ENCODE measurements around the gene INKA2.

Gene INKA2

GRCh38 chr1:111733183-111733991 lies 5.8 kb downstream of the INKA2 start:
- no peak for DNase-seq (ENCODE audit: low read depth, low spot score)

- DNase-seq (ENCODE audit: low read depth, low spot score), result no peak
Observed at GRCh38 chr1:111732718-111733117, 6.5 kb downstream of the INKA2 start.

DNA sequence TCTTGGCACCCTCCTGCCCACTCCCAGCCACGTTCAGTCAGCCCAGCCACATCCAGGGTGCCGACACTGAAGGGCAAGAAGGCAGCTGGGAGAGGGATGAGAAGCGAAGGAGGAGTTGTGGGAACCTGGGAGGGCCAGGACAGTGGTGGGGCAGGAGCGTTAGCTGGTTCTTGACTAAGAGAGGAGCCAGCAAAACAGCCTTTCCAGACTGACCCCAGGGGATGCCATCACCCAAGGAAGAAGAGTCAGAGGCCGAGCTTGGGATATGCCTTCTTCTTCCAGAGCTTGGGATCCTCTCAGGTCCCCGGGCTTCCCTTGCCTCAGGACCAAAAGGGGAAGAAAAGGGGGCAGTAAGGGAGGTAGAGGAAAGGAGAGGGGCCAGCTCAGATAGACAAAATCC lies 7.2 kb downstream of the INKA2 start:
- no peak for DNase-seq (ENCODE audit: low read depth, low spot score)

GRCh38 chr1:111730706-111731105 lies 8.5 kb downstream of the INKA2 start:
- no peak for DNase-seq (ENCODE audit: low read depth, low spot score)

- no peak for DNase-seq (ENCODE audit: low read depth, low spot score)
Observed at GRCh38 chr1:111729946-111730681, 9.1 kb downstream of the INKA2 start.

- DNase-seq (ENCODE audit: low read depth, low spot score), result no peak
Observed at GRCh38 chr1:111729271-111729921, 9.8 kb downstream of the INKA2 start.

GRCh38 chr1:111727056-111727455 lies 12.1 kb downstream of the INKA2 start:
- DNase-seq (ENCODE audit: low read depth, low spot score), result no peak

- no peak for DNase-seq (ENCODE audit: low read depth, low spot score)
Observed at GRCh38 chr1:111725192-111725591, 14.0 kb downstream of the INKA2 start.

- DNase-seq (ENCODE audit: low read depth, low spot score), result no peak
Observed at GRCh38 chr1:111723871-111724270, 15.3 kb downstream of the INKA2 start.

- DNase-seq (ENCODE audit: low read depth, low spot score), result no peak
Observed at GRCh38 chr1:111723091-111723806, 15.9 kb downstream of the INKA2 start.

- DNase-seq (ENCODE audit: low read depth, low spot score), result no peak
Observed at GRCh38 chr1:111720977-111721786, 18.0 kb downstream of the INKA2 start.

DNA sequence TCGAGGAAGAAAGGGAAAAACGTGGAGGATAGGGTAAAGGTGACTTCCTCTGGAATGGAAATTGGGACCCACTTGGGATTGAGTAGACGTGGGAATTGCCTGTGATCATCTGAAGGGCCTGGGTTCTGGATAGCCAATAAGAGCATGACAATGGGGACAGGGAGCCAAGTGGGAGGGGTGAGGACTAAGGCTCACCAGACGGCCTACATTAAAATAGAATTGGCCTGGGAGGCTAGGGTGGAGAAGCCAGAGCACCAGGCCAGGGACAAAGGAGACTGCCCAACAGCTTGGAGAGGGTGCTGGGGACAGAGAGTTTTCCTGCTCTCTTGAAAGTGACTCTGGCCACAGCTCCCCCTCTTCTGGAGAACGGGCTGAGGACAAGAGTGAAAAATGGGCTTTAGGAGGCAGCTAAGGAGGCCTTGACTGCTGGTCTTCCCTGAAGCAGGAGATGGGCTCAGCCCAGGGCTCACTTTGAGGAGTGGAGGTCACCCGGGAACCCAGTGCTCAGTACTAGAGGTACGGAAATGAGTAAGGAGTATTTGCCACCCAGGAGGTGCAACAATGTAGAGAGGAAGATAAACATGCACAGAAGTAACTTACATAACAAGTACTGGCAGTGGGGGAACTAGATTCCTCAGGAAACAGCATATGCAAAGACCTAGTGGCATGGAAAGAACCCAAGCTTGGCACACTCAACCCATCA lies 18.8 kb downstream of the INKA2 start:
- DNase-seq (ENCODE audit: low read depth, low spot score), result no peak

DNA sequence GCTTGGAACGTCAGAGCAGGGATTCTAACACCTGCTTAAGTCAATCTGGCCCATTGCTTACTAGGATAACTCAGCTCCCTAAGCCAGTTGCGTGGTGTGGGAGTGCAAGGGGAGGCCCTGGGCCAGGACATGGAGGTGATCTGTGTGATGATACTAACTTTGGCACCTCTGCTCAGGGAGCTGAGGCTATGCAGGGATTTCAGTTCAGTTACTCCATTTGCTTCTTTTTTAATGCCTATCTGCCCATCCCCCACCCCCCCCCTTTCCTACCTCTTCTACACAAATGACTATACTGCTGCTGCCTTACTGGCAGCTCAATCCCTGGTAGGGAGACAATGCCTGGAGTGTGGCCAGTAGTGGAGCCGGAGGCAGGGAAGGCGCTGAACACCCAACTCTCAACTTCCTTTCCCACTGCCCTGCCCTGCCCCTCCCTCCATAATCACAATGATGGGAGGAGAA lies 19.5 kb downstream of the INKA2 start:
- DNase-seq (ENCODE audit: low read depth, low spot score), result no peak

GRCh38 chr1:111719135-111719534 lies 20.1 kb downstream of the INKA2 start:
- no peak for DNase-seq (ENCODE audit: low read depth, low spot score)

DNA sequence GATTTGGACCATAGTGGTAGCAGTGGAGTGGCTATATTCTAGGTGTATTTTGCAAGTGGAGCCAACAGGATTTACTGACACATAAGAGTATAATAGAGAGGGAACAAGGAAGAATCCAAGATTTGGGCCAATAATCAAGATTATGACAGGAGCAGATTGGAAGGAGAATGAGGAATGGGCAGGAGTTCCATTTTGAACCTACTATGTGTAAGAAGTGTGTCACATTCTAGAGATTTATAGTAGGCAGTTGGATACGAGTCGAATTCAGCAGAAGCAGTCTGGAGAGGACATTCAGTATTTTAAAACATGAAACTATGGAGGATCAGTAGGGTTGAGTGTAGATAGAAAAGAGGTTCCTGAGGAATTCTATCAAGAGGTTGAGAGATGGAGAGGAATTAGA lies 21.7 kb downstream of the INKA2 start:
- no peak for DNase-seq (ENCODE audit: low read depth, low spot score)

GRCh38 chr1:111716333-111716732 lies 22.9 kb downstream of the INKA2 start:
- DNase-seq (ENCODE audit: low read depth, low spot score), result no peak

- DNase-seq (ENCODE audit: low read depth, low spot score), result no peak
Observed at GRCh38 chr1:111709986-111710385, 29.2 kb downstream of the INKA2 start.

DNA sequence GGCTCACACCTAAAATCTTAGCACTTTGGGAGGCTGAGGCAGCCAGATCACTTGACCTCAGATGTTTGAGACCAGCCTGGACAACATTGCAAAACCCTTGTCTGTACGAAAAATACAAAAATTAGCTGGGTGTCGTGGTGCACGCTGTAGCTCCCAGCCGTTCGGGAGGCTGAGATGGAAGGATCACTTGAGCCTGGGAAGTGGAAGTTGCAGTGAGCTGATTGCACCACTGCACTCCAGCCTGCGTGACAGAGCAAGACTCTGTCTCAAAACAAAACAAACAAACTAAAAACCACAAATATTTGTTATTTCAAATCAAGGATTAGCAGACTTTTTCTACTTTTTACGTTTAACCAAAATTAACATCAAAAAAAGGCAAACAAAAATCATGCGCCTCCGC lies 31.3 kb downstream of the INKA2 start:
- DNase-seq (ENCODE audit: low read depth, low spot score), result no peak

DNA sequence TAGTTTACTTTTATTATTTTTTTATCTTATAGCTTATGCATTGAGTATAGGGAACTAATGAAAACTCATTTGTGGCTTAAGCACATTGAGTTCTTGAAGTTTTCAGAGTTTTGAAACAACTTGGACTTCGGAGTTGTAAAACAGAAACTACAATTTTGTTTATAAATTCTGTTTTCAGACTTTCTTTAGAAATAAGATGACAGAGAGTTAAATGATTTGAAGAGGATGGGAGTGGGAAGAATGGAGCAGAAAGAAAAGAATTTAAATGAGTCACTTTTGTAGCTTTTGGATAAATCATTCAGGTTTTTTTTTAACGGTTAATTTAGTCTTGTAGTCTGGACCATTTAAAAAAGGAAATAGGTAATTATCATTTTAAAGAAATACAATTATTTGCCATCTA lies 32.3 kb downstream of the INKA2 start:
- DNase-seq (ENCODE audit: low read depth, low spot score), result no peak

- no peak for DNase-seq (ENCODE audit: low read depth, low spot score)
Observed at GRCh38 chr1:111705841-111706240, 33.4 kb downstream of the INKA2 start.
